Endothelial cell of umbilical vein (primary cell): ENCODE measurements around the gene MCTP1. TPM values are rescaled to one million over a fixed set of nuclear protein-coding genes. Genes with fewer than 3 reads are reported as not detected.

ENCODE experiments used
- BruUV-seq: library from RNA; stranded (reverse); fragments of 400-500 nt; replicated peaks from 2 replicates; lab custom pipeline; 2021; lab: Mats Ljungman, UMichigan
- CTCF ChIA-PET: fragments of 300-600, 350-600 bp; sonication (Branson Sonifier 250); formaldehyde crosslinking; loops from one replicate; lab custom pipeline; 2021; ENCODE audit warnings: antibody characterized with exemption, inconsistent platforms; lab: Charles Lee
- POLR2A ChIA-PET: fragments of 300-600, 350-600 bp; sonication (Branson Sonifier 250); formaldehyde crosslinking; loops from one replicate; lab custom pipeline; 2021; ENCODE audit warnings: antibody characterized with exemption, inconsistent platforms; lab: Charles Lee
- DNase-seq: peaks from one replicate; pipeline ENCODE4 v3.0.0-alpha.2; 2011; ENCODE audit warnings: low read depth, low spot score
- FAIRE-seq: peaks from 2 replicates; lab custom pipeline; 2011; peaks lifted over from hg19 to GRCh38; lab: Jason Lieb, UNC
- H2AFZ ChIP-seq: 2 replicates; pipeline ENCODE4 v1.6.0; 2012; ENCODE audit warnings: low read depth, low read length, control low read depth, inconsistent platforms
- H3K27ac ChIP-seq: 2 replicates; pipeline ENCODE4 v1.5.1; 2011; ENCODE audit warnings: low read depth, mild to moderate bottlenecking, control low read depth, low read length, moderate library complexity; ENCODE audit not compliant: insufficient read depth
- H3K27me3 ChIP-seq, 2 experiments: 2 replicates each; pipeline versions ENCODE4 v1.6.0 to v1.6.1; 2011; ENCODE audit warnings: low read length in 2 of 2, mixed read lengths in 1 of 2; ENCODE audit not compliant: control insufficient read depth in 2 of 2, insufficient read depth in 2 of 2
- H3K36me3 ChIP-seq, 2 experiments: 2 replicates in 1 of 2; 3 replicates in 1 of 2; pipeline ENCODE4 v1.5.1; 2011; ENCODE audit warnings: low read length in 2 of 2, mild to moderate bottlenecking in 1 of 2, moderate library complexity in 1 of 2; ENCODE audit not compliant: control insufficient read depth in 2 of 2, insufficient read depth in 2 of 2; ENCODE audit errors: extremely low read depth in 1 of 2
- H3K4me1 ChIP-seq: 3 replicates; pipeline ENCODE4 v1.5.1; 2011; ENCODE audit warnings: mild to moderate bottlenecking, low read length; ENCODE audit not compliant: control insufficient read depth, insufficient read depth; ENCODE audit errors: extremely low read depth
- H3K4me2 ChIP-seq: 2 replicates; pipeline ENCODE4 v1.6.1; 2011; ENCODE audit warnings: low read length, control low read depth, mixed read lengths; ENCODE audit not compliant: insufficient read depth
- H3K4me3 ChIP-seq, 3 experiments: fragments of 200-600 bp in 1 of 3; sonication (generic), shearing (Covaris generic) in 1 of 3; replicated peaks in 1 of 3; 2 replicates each; pipeline ENCODE4 v1.5.1; 2011 to 2016; ENCODE audit warnings: control low read depth in 3 of 3, low read length in 3 of 3, mild to moderate bottlenecking in 2 of 3, inconsistent platforms in 1 of 3, low read depth in 1 of 3, moderate library complexity in 1 of 3; ENCODE audit not compliant: insufficient read depth in 1 of 3
- H3K79me2 ChIP-seq: 2 replicates; pipeline ENCODE4 v1.6.0; 2012; ENCODE audit warnings: low read length, inconsistent platforms; ENCODE audit not compliant: control insufficient read depth, insufficient read depth
- H3K9ac ChIP-seq: replicated peaks from 2 replicates; pipeline ENCODE3; 2011; ENCODE audit warnings: low read length, control low read depth; ENCODE audit not compliant: insufficient read depth; ENCODE audit errors: extremely low read depth
- H3K9me1 ChIP-seq: replicated peaks from 3 replicates; pipeline ENCODE4 v1.6.0; 2011; ENCODE audit warnings: mild to moderate bottlenecking, low read length; ENCODE audit not compliant: control insufficient read depth, insufficient read depth; ENCODE audit errors: extremely low read depth
- H3K9me3 ChIP-seq: replicated peaks from 2 replicates; pipeline ENCODE4 v1.5.1; 2012; ENCODE audit warnings: low read length, inconsistent platforms; ENCODE audit not compliant: control insufficient read depth, insufficient read depth
- H4K20me1 ChIP-seq: replicated peaks from 2 replicates; pipeline ENCODE3; 2011; ENCODE audit warnings: mild to moderate bottlenecking, low read length; ENCODE audit not compliant: control insufficient read depth, insufficient read depth; ENCODE audit errors: extremely low read depth
- CTCF ChIP-seq, 2 donors: IDR thresholded peaks; 1 replicate in 1 of 2; 2 replicates in 1 of 2; pipeline ENCODE4 v1.5.1; 2011; ENCODE audit warnings: low read length in 2 of 2, mild to moderate bottlenecking in 2 of 2, moderate library complexity in 2 of 2, control low read depth in 1 of 2, inconsistent platforms in 1 of 2, low read depth in 1 of 2; ENCODE audit not compliant: insufficient read depth in 1 of 2; ENCODE audit errors: extremely low read depth in 1 of 2
- EZH2 ChIP-seq: IDR thresholded peaks from 2 replicates; pipeline ENCODE4 v1.6.1; 2012; ENCODE audit warnings: borderline replicate concordance, low read depth, mild to moderate bottlenecking, moderate library complexity, low read length, inconsistent platforms; ENCODE audit not compliant: severe bottlenecking
- FOS ChIP-seq: IDR thresholded peaks from 2 replicates; pipeline ENCODE4 v1.6.1; 2011; ENCODE audit warnings: mild to moderate bottlenecking, low read length, moderate library complexity, borderline replicate concordance; ENCODE audit not compliant: insufficient read depth
- GATA2 ChIP-seq: IDR thresholded peaks from 2 replicates; pipeline ENCODE4 v1.7.0; 2011; ENCODE audit warnings: low read depth, mild to moderate bottlenecking, moderate library complexity, mixed read lengths, low read length; ENCODE audit not compliant: insufficient read length, insufficient read depth
- JUN ChIP-seq: IDR thresholded peaks from 2 replicates; pipeline ENCODE4 v1.6.1; 2011; ENCODE audit warnings: borderline replicate concordance, low read depth; ENCODE audit not compliant: insufficient read length, insufficient read depth
- MAX ChIP-seq: IDR thresholded peaks from 2 replicates; pipeline ENCODE4 v1.6.1; 2011; ENCODE audit not compliant: insufficient read depth, insufficient read length
- MYC ChIP-seq: IDR thresholded peaks from one replicate; pipeline ENCODE4 v1.6.1; 2011; ENCODE audit warnings: mild to moderate bottlenecking, low read depth, low read length
- POLR2A ChIP-seq: IDR thresholded peaks from 2 replicates; pipeline ENCODE4 v1.6.1; 2012; ENCODE audit warnings: low read depth, mild to moderate bottlenecking, control low read depth, low read length
- POLR2AphosphoS5 ChIP-seq: IDR thresholded peaks from 2 replicates; pipeline ENCODE4 v1.6.1; 2012; ENCODE audit warnings: low read depth, mild to moderate bottlenecking, control low read depth, low read length, moderate library complexity; ENCODE audit not compliant: insufficient read depth
- dilution Hi-C: fragments of 300-500 bp; cut with MboI; formaldehyde crosslinking; loops from one replicate; pipeline ENCODE4 v1.15.0; 2019; ENCODE audit warnings: low sequenced_read_pairs; ENCODE audit not compliant: extremely low pct_ligation_motif_present
- intact Hi-C: fragments of 100-400 bp; cut with micrococcal nuclease; formaldehyde crosslinking; loops from one replicate; pipeline ENCODE4 v1.10.0; 2022
- polyA plus RNA-seq, 4 experiments: library from polyadenylated mRNA; depleted of rRNA in 3 of 4; stranded (reverse) in 3 of 4; unstranded in 1 of 4; fragments of >200 nt; gene quantifications; 2 replicates each; pipeline versions ENCODE4 v1.2.1 to v1.2.3, GENCODE V29; 2011 to 2012; ENCODE audit warnings: missing spikeins in 1 of 4
- total RNA-seq: library from RNA; stranded (reverse); gene quantifications from 2 replicates; pipeline ENCODE4 v1.2.3, GENCODE V29; 2021

The MCTP1 gene
- total and polyA plus RNA-seq, 2 donors (not counting 3 experiments of a cell fraction or from before 2014, with no cell fraction given), result 79.3 to 203 TPM

- H3K9me3 ChIP-seq, result no peaks in the 10 kb centered on the region
- TF ChIP-seq FOS, result no peak
- no peak for TF ChIP-seq POLR2AphosphoS5
- TF ChIP-seq MYC, result no peak
- TF ChIP-seq EZH2, result no peak
- no peaks in the 10 kb centered on the region for H3K36me3 ChIP-seq
- POLR2A ChIA-PET, result no interaction called here
- H3K9me1 ChIP-seq, result no peaks in the 10 kb centered on the region
- H4K20me1 ChIP-seq, result no peaks in the 10 kb centered on the region
- FAIRE-seq (no peak), DNase-seq (no peak)
- H3K27ac ChIP-seq, result no peak overlapping the region
- H3K9ac ChIP-seq, result no peak overlapping the region
- H2AFZ ChIP-seq, result no peak overlapping the region
- no peaks in the 10 kb centered on the region for H3K27me3 ChIP-seq
- no peaks in the 10 kb centered on the region for H3K79me2 ChIP-seq
- H3K4me1 ChIP-seq, result no peaks in the 10 kb centered on the region
- intact Hi-C loops, result no loop called here
- no TSS peak for BruUV-seq
- H3K4me2 ChIP-seq, result no peak overlapping the region
- dilution Hi-C loops, result no loop called here
- CTCF ChIA-PET, result interaction anchor here (1.4 kb wide), 1 partner anchor 31 kb away, joined by 3 read pairs; no protein-coding TSS in a partner anchor
- H3K4me3 ChIP-seq, result no peak overlapping the region
Measured at GRCh38 chr5:94818904-94819303, 466.0 kb downstream of the MCTP1 start.

- Histone ChIP-seq H3K27me3 (no peaks in the 10 kb centered on the region), H3K36me3 (no peaks in the 10 kb centered on the region), H3K4me2 (no peak overlapping the region), H3K4me3 (no peak overlapping the region), H3K27ac (no peak overlapping the region), H3K4me1 (no peaks in the 10 kb centered on the region), H3K9ac (no peak overlapping the region), H3K9me1 (no peaks in the 10 kb centered on the region), H3K79me2 (no peaks in the 10 kb centered on the region), H2AFZ (no peak overlapping the region), H3K9me3 (no peaks in the 10 kb centered on the region), H4K20me1 (no peaks in the 10 kb centered on the region)
- dilution Hi-C loops (no loop called here), intact Hi-C loops (no loop called here)
- ChIA-PET CTCF (interaction anchor here (1.4 kb wide), 1 partner anchor 12 kb away, joined by 4 read pairs; no protein-coding TSS in a partner anchor), POLR2A (no interaction called here)
- DNase-seq (no peak), FAIRE-seq (no peak)
- TF ChIP-seq MYC, result no peak
- no peak for TF ChIP-seq JUN
- TF ChIP-seq GATA2, result no peak
- TF ChIP-seq FOS, result no peak
- TF ChIP-seq CTCF (IDR thresholded peaks at IDR 0.05; ENCODE audit: extremely low read depth in 1 of 2, insufficient read depth in 1 of 2, low read depth in 1 of 2, low read length in 2 of 2), result no peak
- no peak for TF ChIP-seq EZH2
- TF ChIP-seq MAX, result no peak
- no peak for TF ChIP-seq POLR2AphosphoS5
- TF ChIP-seq POLR2A, result no peak
- BruUV-seq, result no TSS peak
Measured at GRCh38 chr5:94815313-94816039, 469.4 kb downstream of the MCTP1 start.
